Mucosa of descending colon (tissue), 3 donors: ENCODE results near the gene DMC1. TPM values are rescaled to one million over a fixed set of nuclear protein-coding genes. Genes with fewer than 3 reads are reported as not detected.

Experiments used
- ATAC-seq: fragments of 200-7000 bp; cut with Tn5 transposase; one replicate; pipeline ENCODE4 v1.9.1; 2020; ENCODE audit warnings: mild to moderate bottlenecking, moderate library complexity
- DNase-seq, 3 donors: peaks; one replicate each; pipeline ENCODE4 v3.0.0-alpha.2; 2020
- H3K36me3 ChIP-seq: fragments of 200-600 bp; one replicate; pipeline ENCODE4 v1.8.0; 2021; ENCODE audit warnings: low read depth, mild to moderate bottlenecking
- H3K4me1 ChIP-seq: fragments of 200-600 bp; one replicate; pipeline ENCODE4 v1.8.0; 2021; ENCODE audit warnings: low read depth, mild to moderate bottlenecking
- H3K4me3 ChIP-seq: fragments of 200-600 bp; one replicate; pipeline ENCODE4 v1.8.0; 2021; ENCODE audit warnings: mild to moderate bottlenecking
- H3K9me3 ChIP-seq: fragments of 200-600 bp; one replicate; pipeline ENCODE4 v1.8.0; 2021; ENCODE audit warnings: mild to moderate bottlenecking
- CTCF ChIP-seq: fragments of 200-600 bp; IDR thresholded peaks from one replicate; pipeline ENCODE4 v1.8.0; 2022; ENCODE audit warnings: antibody characterized with exemption, mild to moderate bottlenecking
- intact Hi-C, 2 donors: fragments of 100-400 bp; cut with DNase I in 1 of 2; cut with micrococcal nuclease in 1 of 2; formaldehyde crosslinking; loops; one replicate each; pipeline versions ENCODE4 v1.11.0 to v1.11.1; 2022; cut with DNase I, micrococcal nuclease
- total RNA-seq, 3 donors: library from RNA; stranded (reverse); fragmentation: NEBNext Ultra II Directional in 2 of 3; extraction: Animal tissue kit (Norgen Biotek cat#: 25700) in 2 of 3; gene quantifications; one replicate each; pipeline versions ENCODE4 v1.2.1 to v1.2.4, GENCODE V29; 2021 to 2023
- donor health status: DM: no; HTN: no; CAD: no; lungs with moderate emphysema.
- donor health status: DM: no; HTN: no; CAD: no.
- donor health status: DM: no; HTN: yes; CAD: no.

DMC1 gene
- total RNA-seq, 3 donors from 2014 or later: 1.3 to 1.8 (median 1.7) TPM

- intact Hi-C loops: no loop called here
- no peak for DNase-seq
- no peak for ATAC-seq
These were observed 78.2 kb downstream of the DMC1 start for GRCh38 chr22:38491707-38492348.

GRCh38 chr22:38490915-38491314 is 79.1 kb downstream of the DMC1 start:
- H3K4me1 ChIP-seq: peaks cover 5% of the 10 kb centered on the region
- no peaks in the 10 kb centered on the region for H3K9me3 ChIP-seq
- H3K4me3 ChIP-seq: no peak overlapping the region
- intact Hi-C loops: no loop called here
- ATAC-seq (peak; percentile 81), DNase-seq (peak in 2 of 3 donors; percentile 53 to 79)
- peaks cover 36% of the 10 kb centered on the region for H3K36me3 ChIP-seq
- no peak for TF ChIP-seq CTCF

More at GRCh38 chr22:38491707-38492348, 78.2 kb downstream of the DMC1 start:
- Histone ChIP-seq H3K4me1 (peaks cover 5% of the 10 kb centered on the region), H3K36me3 (peaks cover 41% of the 10 kb centered on the region), H3K4me3 (no peak overlapping the region), H3K9me3 (no peaks in the 10 kb centered on the region)
- no peak for TF ChIP-seq CTCF

- no peak for DNase-seq
- Histone ChIP-seq H3K4me1 (peaks cover 5% of the 10 kb centered on the region), H3K36me3 (peaks cover 36% of the 10 kb centered on the region), H3K4me3 (no peak overlapping the region), H3K9me3 (no peaks in the 10 kb centered on the region)
- no peak for TF ChIP-seq CTCF
- intact Hi-C loops: no loop called here
- peak; percentile 6 for ATAC-seq
These were observed 79.5 kb downstream of the DMC1 start for GRCh38 chr22:38490475-38490874.

- peaks cover 5% of the 10 kb centered on the region for H3K4me1 ChIP-seq
- H3K9me3 ChIP-seq: no peaks in the 10 kb centered on the region
- intact Hi-C loops: no loop called here
- peaks cover 31% of the 10 kb centered on the region for H3K36me3 ChIP-seq
- TF ChIP-seq CTCF: no peak
- DNase-seq: no peak
- no peak overlapping the region for H3K4me3 ChIP-seq
- no peak for ATAC-seq
These were observed 80.3 kb downstream of the DMC1 start for GRCh38 chr22:38489561-38490145.

- intact Hi-C loops: no loop called here
- no peak for DNase-seq
- ATAC-seq: no peak
These were observed 80.8 kb downstream of the DMC1 start for GRCh38 chr22:38489142-38489541.

More at GRCh38 chr22:38489142-38489541, 80.8 kb downstream of the DMC1 start:
- Histone ChIP-seq H3K9me3 (no peaks in the 10 kb centered on the region), H3K4me3 (no peak overlapping the region), H3K4me1 (peaks cover 5% of the 10 kb centered on the region), H3K36me3 (peaks cover 27% of the 10 kb centered on the region)
- TF ChIP-seq CTCF: no peak
